OCI-LY7 (cell line): ENCODE data around the gene NME2. TPM values are rescaled to one million over a fixed set of nuclear protein-coding genes. Genes with fewer than 3 reads are reported as not detected.
A peak's percentile ranks its signal among the peaks of the same experiment; 100 is the strongest.

ENCODE experiments used
- BruUV-seq: library from RNA; stranded (reverse); fragments of 400-500 nt; replicated peaks from 2 replicates; lab custom pipeline; 2021; lab: Mats Ljungman, UMichigan
- CTCF ChIA-PET: fragments of 300-600 bp; sonication (Branson Sonifier 250); formaldehyde crosslinking; loops from one replicate; lab custom pipeline; 2022; ENCODE audit warnings: antibody characterized with exemption; ENCODE audit not compliant: unreplicated experiment; lab: Charles Lee
- POLR2A ChIA-PET: fragments of 300-600 bp; sonication (Branson Sonifier 250); formaldehyde crosslinking; loops from one replicate; lab custom pipeline; 2022; ENCODE audit warnings: antibody characterized with exemption; lab: Charles Lee
- DNase-seq: peaks from one replicate; pipeline ENCODE4 v3.0.0-alpha.2; 2015; ENCODE audit warnings: low spot score
- H2AFZ ChIP-seq: fragments of 200-600 bp; sonication (generic), shearing (Covaris generic); 2 replicates; pipeline ENCODE4 v1.6.1; 2014; ENCODE audit warnings: mild to moderate bottlenecking, antibody characterized with exemption, low read length, moderate library complexity
- H3K27ac ChIP-seq: fragments of 200-600 bp; sonication (generic); 2 replicates; pipeline ENCODE4 v1.5.1; 2014; ENCODE audit warnings: mixed run types, low read depth, mild to moderate bottlenecking, moderate library complexity, low read length, inconsistent platforms; ENCODE audit not compliant: poor library complexity, severe bottlenecking
- H3K36me3 ChIP-seq: fragments of 200-600 bp; sonication (generic); 2 replicates; pipeline ENCODE4 v1.6.1; 2014; ENCODE audit warnings: mild to moderate bottlenecking, antibody characterized with exemption, low read length, moderate library complexity, mixed read lengths; ENCODE audit not compliant: insufficient read depth
- H3K4me1 ChIP-seq: fragments of 200-600 bp; sonication (generic); 2 replicates; pipeline ENCODE4 v1.5.1; 2014; ENCODE audit warnings: mild to moderate bottlenecking, low read length; ENCODE audit not compliant: insufficient read depth, poor library complexity, severe bottlenecking
- H3K4me2 ChIP-seq: fragments of 200-600 bp; sonication (generic); 2 replicates; pipeline ENCODE4 v1.6.1; 2014; ENCODE audit warnings: mild to moderate bottlenecking, low read length
- H3K4me3 ChIP-seq: fragments of 200-600 bp; sonication (generic); 2 replicates; pipeline ENCODE4 v1.5.1; 2014; ENCODE audit warnings: mild to moderate bottlenecking, low read depth, low read length; ENCODE audit not compliant: poor library complexity, severe bottlenecking
- H3K79me2 ChIP-seq: fragments of 200-600 bp; sonication (generic); 2 replicates; pipeline ENCODE4 v1.6.1; 2016; ENCODE audit warnings: low read depth, mild to moderate bottlenecking, low read length, moderate library complexity, mixed read lengths; ENCODE audit not compliant: insufficient read depth
- H3K9me2 ChIP-seq: fragments of 200-600 bp; sonication (generic); 2 replicates; pipeline ENCODE4 v1.6.1; 2016; ENCODE audit warnings: mild to moderate bottlenecking, low read length, mixed read lengths; ENCODE audit not compliant: insufficient read depth
- H3K9me3 ChIP-seq: fragments of 200-600 bp; sonication (generic); 2 replicates; pipeline ENCODE4 v1.6.1; 2014; ENCODE audit warnings: mild to moderate bottlenecking, mixed run types, low read length, mixed read lengths
- H4K20me1 ChIP-seq: fragments of 200-600 bp; sonication (generic); 2 replicates; pipeline ENCODE4 v1.6.1; 2014; ENCODE audit warnings: mild to moderate bottlenecking, antibody characterized with exemption, low read length, moderate library complexity, mixed read lengths; ENCODE audit not compliant: insufficient read depth
- EZH2phosphoT487 ChIP-seq: fragments of 200-600 bp; sonication (generic); IDR thresholded peaks from 2 replicates; pipeline ENCODE4 v1.6.1; 2018; ENCODE audit warnings: low read depth, borderline replicate concordance, mild to moderate bottlenecking, mixed run types, antibody characterized with exemption, low read length, moderate library complexity, mixed read lengths
- intact Hi-C: fragments of 100-400 bp; cut with micrococcal nuclease; formaldehyde crosslinking; loops from one replicate; pipeline ENCODE4 v1.10.0; 2022; ENCODE audit not compliant: unreplicated experiment
- total RNA-seq, 2 experiments: library from RNA; depleted of rRNA in 1 of 2; stranded (reverse); fragments of >200 nt in 1 of 2; shearing (Covaris generic) in 1 of 2; gene quantifications; 2 replicates each; pipeline ENCODE4 v1.2.3, GENCODE V29; 2014 to 2022
- TF ChIP-seq, protein P1 (sequence below): fragments of 200-600 bp; sonication (generic); conservative IDR thresholded peaks from 2 replicates; pipeline ENCODE4 v1.5.1; 2014; ENCODE audit warnings: mild to moderate bottlenecking, antibody characterized with exemption, low read length, moderate library complexity, mixed read lengths

Gene NME2
- total RNA-seq, 2 experiments from 2014 or later = 369 to 582 TPM

DNA sequence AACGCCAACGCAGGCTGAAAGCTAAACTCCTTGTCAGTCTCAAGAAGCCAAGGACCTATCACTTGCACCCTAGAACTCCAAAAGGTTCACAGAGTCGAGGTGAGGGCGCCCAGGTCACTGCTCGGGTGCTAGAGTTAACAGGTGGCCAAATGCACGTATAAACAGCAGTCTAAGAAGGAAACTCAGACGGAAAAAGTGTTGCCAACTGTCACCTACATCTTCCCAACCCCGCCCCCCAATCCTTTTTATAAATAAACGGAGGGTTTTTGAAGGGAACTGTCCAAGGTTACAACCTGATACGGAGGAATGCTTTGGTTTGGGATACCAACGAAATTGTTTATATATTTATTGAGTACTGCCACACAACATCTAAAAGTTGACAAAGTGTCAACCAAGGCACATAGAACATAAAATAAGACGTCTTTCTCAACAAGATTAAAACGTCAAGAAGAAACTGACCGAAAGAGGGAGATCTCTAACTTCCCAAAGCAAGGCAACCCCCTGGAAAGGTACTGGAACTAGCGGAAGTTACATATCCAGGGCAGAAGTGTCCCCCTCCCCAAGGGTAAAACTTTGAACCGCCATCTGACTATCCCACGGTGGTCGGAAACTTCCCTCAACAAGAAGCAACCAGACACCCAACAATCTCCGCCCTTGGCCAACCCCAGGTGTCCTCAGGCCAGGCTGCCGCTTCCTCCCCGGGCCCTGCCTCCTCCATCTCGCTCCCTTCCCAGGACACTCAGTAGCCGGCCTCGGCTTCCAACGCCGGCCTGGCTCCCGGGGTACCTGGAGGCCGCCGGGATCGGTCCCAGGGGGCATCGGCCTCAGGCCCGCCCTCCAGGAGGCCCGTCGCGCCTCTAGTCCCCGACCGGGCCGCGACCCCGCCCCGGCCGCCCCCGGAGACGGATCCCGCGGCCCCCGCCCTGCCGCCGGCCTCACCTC lies 46.5 kb upstream of the NME2 start:
- peaks cover 55% of the 10 kb centered on the region for H3K79me2 ChIP-seq
- peaks cover 16% of the 10 kb centered on the region for H3K36me3 ChIP-seq
- H2AFZ ChIP-seq = no peak overlapping the region; the same call in 1 of the 2 replicates
- peak overlapping the region; percentile 87 for H3K27ac ChIP-seq
- peak overlapping the region; percentile 100 for H3K4me3 ChIP-seq
- peaks cover 26% of the 10 kb centered on the region for H4K20me1 ChIP-seq
- H3K4me2 ChIP-seq = peak overlapping the region; percentile 100
- intact Hi-C loops = loop anchor here (1.0 to 5.0 kb wide), 2 partner anchors 34 to 252 kb away; partner anchors contain the start of genes NME1 and TOB1
- DNase-seq = peak; percentile 75
- H3K9me3 ChIP-seq = no peaks in the 10 kb centered on the region
- ChIA-PET POLR2A (interaction anchor here (0.7 to 1.7 kb wide), 17 partner anchors 9 to 765 kb away, joined by 3 to 10 read pairs (median 4); partner anchors contain the start of gene NME1), CTCF (interaction anchor here (0.6 to 0.9 kb wide), 2 partner anchors 9 to 410 kb away, joined by 3 to 4 read pairs; no protein-coding TSS in a partner anchor)
- peaks cover 38% of the 10 kb centered on the region for H3K4me1 ChIP-seq
- BruUV-seq = no TSS peak
- TF ChIP-seq EZH2phosphoT487 = no peak
- TF ChIP-seq, protein P1, sequence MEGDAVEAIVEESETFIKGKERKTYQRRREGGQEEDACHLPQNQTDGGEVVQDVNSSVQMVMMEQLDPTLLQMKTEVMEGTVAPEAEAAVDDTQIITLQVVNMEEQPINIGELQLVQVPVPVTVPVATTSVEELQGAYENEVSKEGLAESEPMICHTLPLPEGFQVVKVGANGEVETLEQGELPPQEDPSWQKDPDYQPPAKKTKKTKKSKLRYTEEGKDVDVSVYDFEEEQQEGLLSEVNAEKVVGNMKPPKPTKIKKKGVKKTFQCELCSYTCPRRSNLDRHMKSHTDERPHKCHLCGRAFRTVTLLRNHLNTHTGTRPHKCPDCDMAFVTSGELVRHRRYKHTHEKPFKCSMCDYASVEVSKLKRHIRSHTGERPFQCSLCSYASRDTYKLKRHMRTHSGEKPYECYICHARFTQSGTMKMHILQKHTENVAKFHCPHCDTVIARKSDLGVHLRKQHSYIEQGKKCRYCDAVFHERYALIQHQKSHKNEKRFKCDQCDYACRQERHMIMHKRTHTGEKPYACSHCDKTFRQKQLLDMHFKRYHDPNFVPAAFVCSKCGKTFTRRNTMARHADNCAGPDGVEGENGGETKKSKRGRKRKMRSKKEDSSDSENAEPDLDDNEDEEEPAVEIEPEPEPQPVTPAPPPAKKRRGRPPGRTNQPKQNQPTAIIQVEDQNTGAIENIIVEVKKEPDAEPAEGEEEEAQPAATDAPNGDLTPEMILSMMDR = no peak
- no peaks in the 10 kb centered on the region for H3K9me2 ChIP-seq

DNA sequence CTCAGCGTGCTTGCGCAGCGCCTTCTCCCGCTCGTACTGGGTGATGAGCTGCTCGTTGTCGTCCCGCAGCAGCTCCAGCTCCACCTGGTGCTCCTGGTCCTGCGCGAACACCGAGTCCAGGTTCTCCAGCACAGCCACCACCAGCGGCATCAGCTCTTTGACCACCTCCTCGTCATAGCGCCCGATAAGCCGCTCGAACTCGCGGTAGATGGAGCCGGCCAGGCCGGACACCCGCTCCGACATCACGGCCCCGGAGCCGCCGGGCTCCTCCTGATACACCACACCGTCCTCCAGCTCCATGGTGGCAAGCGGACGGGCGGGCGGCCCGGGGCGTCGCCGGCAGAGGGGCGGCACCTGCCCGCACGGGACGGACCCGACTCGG lies 45.9 kb upstream of the NME2 start:
- Histone ChIP-seq H3K9me3 (no peaks in the 10 kb centered on the region), H3K79me2 (peaks cover 48% of the 10 kb centered on the region), H3K4me2 (peak overlapping the region; percentile 100), H4K20me1 (peaks cover 26% of the 10 kb centered on the region), H3K36me3 (peaks cover 14% of the 10 kb centered on the region), H3K27ac (peak overlapping the region; percentile 87), H3K9me2 (no peaks in the 10 kb centered on the region), H3K4me1 (peaks cover 38% of the 10 kb centered on the region), H2AFZ (peak overlapping the region; percentile 85), H3K4me3 (peak overlapping the region; percentile 100)
- POLR2A ChIA-PET = interaction anchor here (0.7 to 1.7 kb wide), 11 partner anchors 9 to 766 kb away, joined by 3 to 10 read pairs (median 3); partner anchors contain the start of gene NME1
- DNase-seq = peak; percentile 74
- intact Hi-C loops = loop anchor here (1.0 to 5.0 kb wide), 2 partner anchors 33 to 253 kb away; partner anchors contain the start of genes NME1 and TOB1
- TF ChIP-seq, protein P1 = no peak
- TF ChIP-seq EZH2phosphoT487 = no peak
- BruUV-seq = no TSS peak
- CTCF ChIA-PET = interaction anchor here (0.6 to 0.9 kb wide), 2 partner anchors 9 to 411 kb away, joined by 3 to 4 read pairs; no protein-coding TSS in a partner anchor
